Inflammatory macrophage treated with lipopolysaccharide for 1 hour (primary cell): ENCODE data around the gene ARF5.

Source experiments
- DNase-seq, 2 donors: peaks; one replicate each; pipeline ENCODE4 v3.0.0-alpha.2; 2020 to 2022

ARF5 gene

GRCh38 chr7:127589896-127590295, 1.7 kb downstream of the ARF5 start:
- peak in 1 of 2 donors; percentile 11 for DNase-seq

GRCh38 chr7:127591189-127591588, 3.0 kb downstream of the ARF5 start:
- no peak for DNase-seq

DNA sequence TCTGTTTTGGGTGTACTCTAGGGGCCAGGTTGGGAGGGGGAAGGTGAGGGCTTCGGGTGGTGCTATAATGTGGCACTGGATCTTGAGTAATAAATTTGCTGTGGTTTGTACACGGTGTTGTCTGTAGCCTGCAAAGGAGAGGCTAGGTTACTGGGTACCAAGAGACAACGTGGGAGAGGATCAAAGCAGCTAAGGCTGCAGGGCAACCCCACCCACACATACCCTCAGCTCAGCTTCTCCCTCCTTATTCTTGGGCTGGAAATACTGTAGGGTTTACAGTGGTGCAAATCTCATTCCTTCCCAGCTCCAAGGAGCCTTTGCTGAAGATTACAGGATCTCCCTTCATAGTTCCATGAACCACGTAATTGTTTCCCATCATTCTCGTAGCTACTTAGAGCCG, 3.4 kb downstream of the ARF5 start:
- DNase-seq = no peak

GRCh38 chr7:127592550-127592949, 4.3 kb downstream of the ARF5 start:
- DNase-seq = no peak

DNA sequence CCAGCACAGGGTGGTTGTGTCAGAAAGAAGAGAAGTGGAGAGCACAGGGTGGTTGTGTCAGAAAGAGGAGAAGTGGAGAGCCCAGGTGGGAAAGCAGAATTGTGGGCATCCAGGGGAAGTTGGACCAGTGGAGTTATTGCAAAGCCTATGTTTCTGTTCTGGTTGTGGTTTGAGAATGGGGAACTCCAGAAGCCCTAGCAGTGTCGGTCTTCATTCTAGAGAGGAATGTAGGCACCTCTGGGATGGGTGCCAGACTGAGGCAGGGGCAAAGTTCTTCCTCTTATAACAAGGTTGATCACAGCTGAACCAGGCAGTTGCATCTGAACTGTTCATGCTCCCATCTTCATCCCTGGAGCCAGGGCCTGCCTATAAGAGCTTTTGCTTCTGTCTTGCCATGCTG, 6.3 kb downstream of the ARF5 start:
- peak; percentile 33 to 42 for DNase-seq

DNA sequence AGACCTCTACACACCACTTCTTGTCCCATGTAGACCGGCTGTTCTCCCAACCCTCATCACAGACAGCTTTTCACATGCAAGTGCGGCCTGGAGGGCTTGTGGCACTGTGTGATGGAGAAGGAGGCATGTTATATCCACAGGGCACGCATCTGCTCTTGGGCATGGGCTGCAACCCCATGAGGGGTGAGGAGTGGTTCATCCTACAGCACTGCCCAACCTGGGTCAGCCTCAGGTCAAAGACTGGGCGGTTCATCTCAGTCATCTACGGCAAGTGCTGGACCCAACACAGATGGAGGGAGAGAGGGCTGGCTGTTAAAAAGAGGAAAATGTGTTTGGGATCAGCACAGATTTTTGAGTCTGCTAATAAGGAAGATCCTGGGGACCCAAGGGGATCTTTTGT, 7.5 kb downstream of the ARF5 start:
- no peak for DNase-seq

GRCh38 chr7:127598318-127598717, 10.1 kb downstream of the ARF5 start:
- no peak for DNase-seq

- DNase-seq = no peak
Observed at GRCh38 chr7:127600885-127601284, 12.7 kb downstream of the ARF5 start.

DNA sequence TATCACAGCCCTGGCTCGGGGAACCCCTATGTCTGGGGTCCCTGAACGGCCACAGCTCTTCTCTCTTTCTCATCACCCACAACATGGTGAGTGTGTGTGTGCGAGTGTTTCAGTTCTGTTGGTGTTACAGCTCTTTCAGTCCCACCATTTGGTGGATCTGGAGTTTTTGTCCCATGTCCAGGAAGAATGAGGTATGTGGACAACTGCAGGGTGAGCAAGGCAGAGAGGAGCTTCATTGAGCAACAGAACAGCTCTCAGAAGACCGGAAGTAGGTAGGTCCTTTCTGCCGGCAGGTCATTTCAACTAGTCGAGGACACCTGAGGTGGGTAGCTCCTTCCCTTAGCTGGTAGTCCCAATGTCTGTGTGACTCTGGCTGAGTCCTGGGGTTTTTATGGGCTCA, 20.2 kb downstream of the ARF5 start:
- DNase-seq = no peak

DNA sequence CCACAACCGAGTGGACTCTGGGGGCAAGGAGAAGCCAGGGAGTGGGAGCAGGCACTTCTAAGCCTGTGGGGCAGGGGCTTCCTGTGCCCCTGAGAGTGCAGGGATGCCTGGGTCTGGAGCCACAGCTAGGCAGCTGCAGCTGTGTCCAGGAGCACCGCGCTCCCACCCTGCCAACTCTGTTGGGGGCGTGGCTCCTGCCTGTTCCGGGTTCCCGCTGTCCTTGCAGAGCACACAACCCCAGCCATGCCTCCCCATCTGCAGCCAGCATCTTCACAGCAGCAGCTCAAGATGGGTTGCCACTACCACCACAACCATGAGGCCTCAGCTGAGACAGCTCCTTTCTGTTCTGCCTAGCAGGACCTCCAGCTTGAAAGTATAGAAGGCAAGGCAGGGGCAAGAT, 21.1 kb downstream of the ARF5 start:
- no peak for DNase-seq

GRCh38 chr7:127612263-127612662, 24.1 kb downstream of the ARF5 start:
- no peak for DNase-seq

DNA sequence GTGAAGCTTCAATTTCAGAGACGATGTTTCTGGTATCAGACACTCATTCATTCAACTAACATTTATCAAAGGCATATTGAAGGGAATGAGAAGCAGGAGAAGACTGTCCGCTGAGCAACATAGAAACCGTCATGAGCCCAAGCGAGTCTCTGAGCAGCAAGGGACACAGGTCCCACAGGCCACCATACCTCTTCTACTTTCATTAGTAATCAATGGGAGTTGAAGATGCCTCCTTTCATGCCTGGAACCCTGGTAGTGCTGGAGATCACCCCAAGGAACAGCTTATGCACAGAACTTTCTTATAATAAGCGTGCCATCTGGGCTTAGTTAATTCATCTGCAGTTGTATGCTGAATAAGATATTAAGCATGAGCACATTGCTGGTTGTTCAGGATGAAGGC, 28.5 kb downstream of the ARF5 start:
- no peak for DNase-seq

GRCh38 chr7:127618042-127618441, 29.8 kb downstream of the ARF5 start, which contains the start of gene PAX4:
Gene PAX4, minus strand, starts transcription at chr7:127618142. Its CDS starts 2,214 bp downstream, at chr7:127615928.
- no peak for DNase-seq

DNA sequence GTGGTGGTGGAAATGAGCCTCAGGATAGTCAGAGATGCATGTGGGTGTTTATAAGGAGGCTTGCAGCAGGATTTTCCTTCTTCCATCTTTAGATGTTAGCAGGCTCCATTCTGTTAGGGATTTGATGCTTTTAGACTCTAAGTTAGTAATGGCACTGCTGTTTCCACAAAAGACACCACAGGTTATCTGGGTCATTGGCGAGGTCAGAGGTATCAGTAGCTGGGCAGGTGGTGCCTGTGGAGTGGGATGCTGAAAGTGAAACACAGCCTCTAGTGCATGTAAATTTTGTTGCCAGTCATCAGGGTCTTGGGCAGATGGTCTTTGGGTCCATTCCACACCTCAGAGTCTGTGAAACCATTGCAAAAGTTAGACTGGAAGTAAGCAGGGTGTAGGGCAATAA, 30.6 kb downstream of the ARF5 start:
- DNase-seq = no peak

DNA sequence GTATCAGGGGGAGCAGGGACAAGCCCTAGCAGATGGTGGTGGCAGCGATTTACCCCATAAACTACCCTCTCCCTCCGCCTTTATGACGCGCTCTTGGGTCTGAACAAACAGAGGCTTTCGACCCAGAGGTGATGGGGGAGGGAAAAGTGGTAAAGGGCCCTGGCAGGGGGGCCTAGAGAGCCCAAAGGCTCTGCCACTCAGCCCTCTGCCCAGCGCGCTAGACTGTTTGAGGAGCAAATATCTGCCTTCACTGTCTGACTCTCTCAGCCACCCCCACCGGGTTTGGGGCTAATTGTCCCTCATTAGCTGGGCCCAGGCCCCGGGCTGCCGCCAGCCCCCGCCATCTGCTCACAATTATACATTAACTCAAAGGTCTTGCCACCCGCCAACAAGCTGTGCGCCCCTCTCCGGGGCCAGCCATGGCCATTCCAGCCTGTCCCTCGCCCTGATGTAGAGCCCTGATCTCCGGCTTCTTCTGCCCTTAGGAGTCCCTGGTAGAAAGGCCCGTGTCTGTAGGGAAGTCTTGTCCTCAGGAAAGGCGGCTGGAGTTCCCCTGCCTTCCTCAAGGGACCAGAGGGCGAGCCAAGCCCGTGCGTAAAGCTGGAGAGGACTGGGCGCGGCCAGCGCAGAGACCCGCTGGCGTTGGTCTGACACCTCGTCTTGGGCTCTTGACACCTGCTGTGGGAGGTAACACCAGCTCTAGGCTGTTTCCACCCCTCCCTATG, 31.6 kb downstream of the ARF5 start:
- DNase-seq = no peak

DNA sequence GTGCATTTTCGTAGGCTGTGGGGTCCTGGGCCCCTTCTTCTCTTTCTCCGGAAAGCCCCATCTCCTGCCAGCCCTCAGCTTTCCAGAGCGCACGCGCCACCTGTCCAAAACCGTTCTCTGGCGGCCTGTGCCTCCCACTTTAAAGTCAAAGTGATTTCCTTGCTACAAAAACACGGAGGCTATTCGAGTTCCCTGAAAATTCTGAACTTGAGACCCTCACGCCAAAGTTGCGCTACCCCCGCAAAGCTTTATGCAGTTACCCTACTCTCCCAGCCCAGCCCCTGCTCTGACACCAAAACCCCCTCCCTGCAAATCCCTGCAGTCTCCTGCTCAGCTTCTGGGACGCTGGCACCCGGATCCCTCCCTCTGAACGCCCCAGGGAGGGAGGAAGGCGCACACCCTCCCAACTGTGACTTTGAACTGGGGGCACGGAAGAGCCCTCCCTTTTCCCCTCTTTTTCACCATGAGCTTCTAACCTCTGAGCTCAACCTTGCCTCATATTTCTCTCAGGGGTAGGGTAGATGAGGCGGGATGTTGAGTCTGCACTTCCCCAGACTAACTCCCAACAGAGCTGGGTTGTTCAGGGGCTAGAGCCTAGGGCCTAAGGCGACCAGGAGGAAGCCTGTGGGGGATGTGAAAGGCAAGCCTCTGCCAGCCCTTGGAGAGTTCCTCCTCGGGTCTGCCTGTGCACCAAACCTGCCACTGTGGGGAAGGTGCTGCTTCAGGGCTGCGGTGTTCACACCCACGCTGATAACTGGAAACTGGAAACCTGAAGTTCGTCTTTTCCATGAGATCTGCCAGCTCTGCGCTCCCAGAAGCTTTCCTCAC, 32.4 kb downstream of the ARF5 start:
- DNase-seq = no peak

DNA sequence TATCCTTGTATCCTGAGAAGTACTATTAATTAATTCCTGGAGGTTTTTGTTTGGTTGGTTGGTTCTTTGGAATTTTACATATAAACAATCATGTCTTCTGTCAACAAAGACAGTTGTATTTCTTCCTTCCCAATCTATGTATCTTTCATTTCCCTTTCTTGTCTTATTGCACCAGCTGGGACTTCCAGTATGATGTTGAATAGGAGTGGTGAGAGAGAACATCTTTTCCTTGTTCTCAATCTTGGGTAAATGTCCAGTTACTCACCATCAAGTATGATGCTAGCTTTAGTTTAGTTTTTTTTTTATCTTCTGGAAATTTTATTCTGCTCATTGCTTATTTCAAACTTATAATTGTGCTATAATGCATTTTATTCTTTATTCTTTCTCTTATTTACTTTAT, 37.1 kb downstream of the ARF5 start:
- peak; percentile 51 to 60 for DNase-seq

GRCh38 chr7:127628445-127628844, 40.2 kb downstream of the ARF5 start:
- DNase-seq = no peak

GRCh38 chr7:127629268-127629854, 41.1 kb downstream of the ARF5 start:
- DNase-seq = peak; percentile 9 to 17

DNA sequence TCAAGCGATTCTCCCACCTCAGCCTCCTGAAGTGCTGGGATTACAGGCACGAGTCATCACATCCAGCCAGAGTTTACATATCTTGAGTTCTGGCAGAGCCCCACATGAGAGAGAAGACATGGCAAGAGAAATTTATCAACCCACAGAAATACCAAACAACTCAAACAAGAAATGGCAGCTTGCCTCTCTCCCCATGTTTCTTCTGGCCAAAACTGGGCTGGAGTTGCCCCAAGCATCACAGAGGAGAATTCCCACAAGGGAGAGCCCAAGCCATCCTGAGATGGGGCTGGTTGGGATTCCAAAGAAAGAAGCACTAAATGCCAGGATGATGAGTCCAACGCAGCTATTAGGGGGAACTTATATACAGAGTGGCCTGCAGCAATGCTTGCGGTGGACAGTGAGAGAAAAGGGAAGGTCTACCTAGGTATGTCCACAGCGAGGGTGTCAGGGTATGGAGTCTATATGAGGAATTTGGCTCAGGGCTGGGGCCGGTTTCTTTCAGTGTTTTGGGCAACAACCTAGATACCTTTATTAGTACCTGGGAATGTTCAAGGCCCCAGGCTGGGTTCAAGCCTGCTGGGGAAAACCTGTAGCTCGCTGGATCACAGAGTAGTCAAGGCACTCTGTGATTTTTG, 44.2 kb downstream of the ARF5 start:
- no peak for DNase-seq

- no peak for DNase-seq
Observed at GRCh38 chr7:127635659-127636285, 47.6 kb downstream of the ARF5 start.

GRCh38 chr7:127638197-127638596, 50.0 kb downstream of the ARF5 start:
- DNase-seq = no peak
